Activated naive CD4-positive, alpha-beta T cell treated with anti-CD3 and anti-CD28 coated beads for 36 hours (primary cell): Measurements from ENCODE around the gene GRK3. TPM values are rescaled to one million over a fixed set of nuclear protein-coding genes. Genes with fewer than 3 reads are reported as not detected.
A peak's percentile ranks its signal among the peaks of the same experiment; 100 is the strongest.
"Not testable (repeated sequence)": the region's sequence is repeated elsewhere in the genome, so short reads cannot be mapped to it uniquely, and the experiment has no call there.

Experiments used
- CTCF ChIA-PET: fragments of 350-600 bp; sonication (Branson Sonifier 250); formaldehyde crosslinking; loops from one replicate; lab custom pipeline; 2021; ENCODE audit warnings: antibody characterized with exemption; lab: Charles Lee
- DNase-seq: peaks from one replicate; pipeline ENCODE4 v3.0.0-alpha.2; 2020
- H3K27ac Mint-ChIP-seq: one replicate; pipeline ENCODE4 v1.8.0; 2021; ENCODE audit warnings: mild to moderate bottlenecking, mixed read lengths
- H3K27me3 Mint-ChIP-seq: one replicate; pipeline ENCODE4 v1.8.0; 2021; ENCODE audit warnings: low read depth, mixed read lengths
- H3K36me3 Mint-ChIP-seq: one replicate; pipeline ENCODE4 v1.8.0; 2021; ENCODE audit warnings: low read depth, mixed read lengths
- H3K4me1 Mint-ChIP-seq: one replicate; pipeline ENCODE4 v1.8.0; 2021; ENCODE audit warnings: low read depth, mixed read lengths
- H3K4me3 Mint-ChIP-seq: one replicate; pipeline ENCODE4 v1.8.0; 2021; ENCODE audit warnings: mild to moderate bottlenecking, moderate library complexity, mixed read lengths
- H3K9me3 Mint-ChIP-seq: one replicate; pipeline ENCODE4 v1.8.0; 2021; ENCODE audit warnings: mixed read lengths
- intact Hi-C: fragments of 100-400 bp; cut with micrococcal nuclease; formaldehyde crosslinking; loops from one replicate; pipeline ENCODE4 v1.15.1; 2023
- total RNA-seq, 2 experiments: library from RNA; stranded (reverse); gene quantifications; one replicate each; pipeline ENCODE4 v1.2.3, GENCODE V29; 2021

Gene GRK3
- total RNA-seq, 2 experiments from 2014 or later: 8.3 to 8.9 TPM

- Mint-ChIP-seq H3K9me3 (no peaks in the 10 kb centered on the region), H3K4me1 (peaks cover 8% of the 10 kb centered on the region), H3K27me3 (no peaks in the 10 kb centered on the region), H3K4me3 (no peak overlapping the region), H3K36me3 (peaks cover 10% of the 10 kb centered on the region), H3K27ac (no peak overlapping the region)
- intact Hi-C loops: no loop called here
- CTCF ChIA-PET: interaction anchor here (0.6 kb wide), 1 partner anchor 155 kb away, joined by 4 read pairs; no protein-coding TSS in a partner anchor
- DNase-seq: no peak
These were observed 134.0 kb downstream of the GRK3 start for GRCh38 chr22:25698461-25698860.

GRCh38 chr22:25698978-25699377 is 134.5 kb downstream of the GRK3 start:
- CTCF ChIA-PET: no interaction called here
- no peaks in the 10 kb centered on the region for H3K27me3 Mint-ChIP-seq

GRCh38 chr22:25701056-25701780 is 136.7 kb downstream of the GRK3 start:
- H3K4me1 Mint-ChIP-seq: peaks cover 9% of the 10 kb centered on the region
- H3K27me3 Mint-ChIP-seq: no peaks in the 10 kb centered on the region
- intact Hi-C loops: loop anchor here (5.0 kb wide), 2 partner anchors 79 to 254 kb away; no protein-coding TSS in a partner anchor
- no peak overlapping the region for H3K27ac Mint-ChIP-seq
- H3K9me3 Mint-ChIP-seq: no peaks in the 10 kb centered on the region
- CTCF ChIA-PET: interaction anchor here (1.2 to 1.9 kb wide), 3 partner anchors 13 to 239 kb away, joined by 3 to 7 read pairs (median 5); no protein-coding TSS in a partner anchor
- no peak overlapping the region for H3K4me3 Mint-ChIP-seq
- DNase-seq: no peak
- peaks cover 3% of the 10 kb centered on the region for H3K36me3 Mint-ChIP-seq

More at GRCh38 chr22:25698978-25699377, 134.5 kb downstream of the GRK3 start:
- Mint-ChIP-seq H3K36me3 (peaks cover 11% of the 10 kb centered on the region), H3K4me3 (no peak overlapping the region), H3K27ac (no peak overlapping the region), H3K4me1 (peaks cover 8% of the 10 kb centered on the region), H3K9me3 (no peaks in the 10 kb centered on the region)
- DNase-seq: no peak
- intact Hi-C loops: no loop called here

- DNase-seq: no peak
- CTCF ChIA-PET: interaction anchor here (1.0 to 1.9 kb wide), 3 partner anchors 12 to 240 kb away, joined by 3 to 7 read pairs (median 4); no protein-coding TSS in a partner anchor
- peaks cover 9% of the 10 kb centered on the region for H3K4me1 Mint-ChIP-seq
- H3K27ac Mint-ChIP-seq: no peak overlapping the region
- peaks cover 3% of the 10 kb centered on the region for H3K36me3 Mint-ChIP-seq
- intact Hi-C loops: loop anchor here (1.0 to 5.0 kb wide), 6 partner anchors 35 to 255 kb away; no protein-coding TSS in a partner anchor
- no peak overlapping the region for H3K4me3 Mint-ChIP-seq
- no peaks in the 10 kb centered on the region for H3K27me3 Mint-ChIP-seq
- H3K9me3 Mint-ChIP-seq: no peaks in the 10 kb centered on the region
These were observed 137.6 kb downstream of the GRK3 start for GRCh38 chr22:25702040-25702439.

- H3K4me3 Mint-ChIP-seq: no peak overlapping the region
- CTCF ChIA-PET: interaction anchor here (0.8 to 1.9 kb wide), 4 partner anchors 11 to 256 kb away, joined by 3 to 7 read pairs (median 4); no protein-coding TSS in a partner anchor
- intact Hi-C loops: loop anchor here (1.0 to 5.0 kb wide), 6 partner anchors 34 to 255 kb away; no protein-coding TSS in a partner anchor
- peak; percentile 61 for DNase-seq
- H3K27me3 Mint-ChIP-seq: no peaks in the 10 kb centered on the region
- H3K4me1 Mint-ChIP-seq: peaks cover 9% of the 10 kb centered on the region
- H3K36me3 Mint-ChIP-seq: peaks cover 3% of the 10 kb centered on the region
- peak overlapping the region; percentile 16 for H3K27ac Mint-ChIP-seq
- no peaks in the 10 kb centered on the region for H3K9me3 Mint-ChIP-seq
These were observed 138.2 kb downstream of the GRK3 start for GRCh38 chr22:25702571-25703167.

GRCh38 chr22:25704701-25705100 is 140.2 kb downstream of the GRK3 start:
- CTCF ChIA-PET: interaction anchor here (0.6 kb wide), 1 partner anchor 123 kb away, joined by 5 read pairs; no protein-coding TSS in a partner anchor
- H3K4me3 Mint-ChIP-seq: no peak overlapping the region
- peaks cover 1% of the 10 kb centered on the region for H3K36me3 Mint-ChIP-seq
- H3K27ac Mint-ChIP-seq: no peak overlapping the region
- peaks cover 17% of the 10 kb centered on the region for H3K4me1 Mint-ChIP-seq
- no peak for DNase-seq
- H3K27me3 Mint-ChIP-seq: no peaks in the 10 kb centered on the region
- no peaks in the 10 kb centered on the region for H3K9me3 Mint-ChIP-seq
- intact Hi-C loops: loop anchor here (5.0 kb wide), 2 partner anchors 82 to 257 kb away; no protein-coding TSS in a partner anchor

GRCh38 chr22:25706197-25706596 is 141.7 kb downstream of the GRK3 start:
- H3K4me1 Mint-ChIP-seq: peaks cover 23% of the 10 kb centered on the region
- DNase-seq: no peak
- no peaks in the 10 kb centered on the region for H3K27me3 Mint-ChIP-seq
- H3K4me3 Mint-ChIP-seq: no peak overlapping the region
- intact Hi-C loops: no loop called here
- H3K27ac Mint-ChIP-seq: no peak overlapping the region
- CTCF ChIA-PET: interaction anchor here (0.6 to 1.0 kb wide), 2 partner anchors 67 to 75 kb away, joined by 3 to 4 read pairs; no protein-coding TSS in a partner anchor
- peaks cover 1% of the 10 kb centered on the region for H3K36me3 Mint-ChIP-seq
- no peaks in the 10 kb centered on the region for H3K9me3 Mint-ChIP-seq

- H3K36me3 Mint-ChIP-seq, CTCF ChIA-PET, H3K27me3 Mint-ChIP-seq, H3K9me3 Mint-ChIP-seq, H3K27ac Mint-ChIP-seq, DNase-seq, H3K4me3 Mint-ChIP-seq: not testable (repeated sequence)
- H3K4me1 Mint-ChIP-seq: peaks cover 17% of the 10 kb centered on the region
- intact Hi-C loops: loop anchor here (2.0 kb wide), 1 partner anchor 144 kb away; the partner anchor contains the start of gene GRK3
These were observed 144.0 kb downstream of the GRK3 start for GRCh38 chr22:25708430-25708829.

- Mint-ChIP-seq H3K27me3 (no peaks in the 10 kb centered on the region), H3K4me3 (no peak overlapping the region), H3K27ac (peak overlapping the region; percentile 48), H3K36me3 (peaks cover 2% of the 10 kb centered on the region), H3K4me1 (peaks cover 16% of the 10 kb centered on the region), H3K9me3 (no peaks in the 10 kb centered on the region)
- CTCF ChIA-PET: interaction anchor here (0.7 kb wide), 1 partner anchor 44 kb away, joined by 3 read pairs; no protein-coding TSS in a partner anchor
- DNase-seq: peak; percentile 83
- intact Hi-C loops: loop anchor here (1.0 to 2.0 kb wide), 2 partner anchors 27 to 145 kb away; partner anchors contain the start of gene GRK3
These were observed 145.3 kb downstream of the GRK3 start for GRCh38 chr22:25709758-25710157.

GRCh38 chr22:25710501-25710900 is 146.0 kb downstream of the GRK3 start:
- DNase-seq: no peak
- Mint-ChIP-seq H3K36me3 (peaks cover 2% of the 10 kb centered on the region), H3K4me3 (no peak overlapping the region), H3K9me3 (no peaks in the 10 kb centered on the region), H3K4me1 (peaks cover 16% of the 10 kb centered on the region), H3K27me3 (no peaks in the 10 kb centered on the region), H3K27ac (no peak overlapping the region)
- CTCF ChIA-PET: interaction anchor here (0.7 kb wide), 1 partner anchor 45 kb away, joined by 3 read pairs; no protein-coding TSS in a partner anchor
- intact Hi-C loops: loop anchor here (1.0 kb wide), 1 partner anchor 26 kb away; no protein-coding TSS in a partner anchor

GRCh38 chr22:25711491-25711890 is 147.0 kb downstream of the GRK3 start:
- peak overlapping the region; percentile 35 for H3K27ac Mint-ChIP-seq
- no peak for DNase-seq
- H3K4me1 Mint-ChIP-seq: peaks cover 16% of the 10 kb centered on the region
- peaks cover 2% of the 10 kb centered on the region for H3K36me3 Mint-ChIP-seq
- no peaks in the 10 kb centered on the region for H3K27me3 Mint-ChIP-seq
- no peaks in the 10 kb centered on the region for H3K9me3 Mint-ChIP-seq
- CTCF ChIA-PET: interaction anchor here (2.0 kb wide), 1 partner anchor 61 kb away, joined by 6 read pairs; no protein-coding TSS in a partner anchor
- H3K4me3 Mint-ChIP-seq: no peak overlapping the region
- intact Hi-C loops: no loop called here
